ENCODE results near the gene INKA2.
A peak's percentile ranks its signal among the peaks of the same experiment; 100 is the strongest.
"Not testable (repeated sequence)": the region's sequence is repeated elsewhere in the genome, so short reads cannot be mapped to it uniquely, and the experiment has no call there.

INKA2 gene

GRCh38 chr1:111749628-111750027 lies 10.4 kb upstream of the INKA2 start:
- no peak for DNase-seq

GRCh38 chr1:111747947-111748346 lies 8.8 kb upstream of the INKA2 start:
- DNase-seq = no peak

GRCh38 chr1:111747282-111747734 lies 8.1 kb upstream of the INKA2 start:
- DNase-seq = peak; percentile 45 to 87

- DNase-seq = no peak
These were observed 7.4 kb upstream of the INKA2 start for GRCh38 chr1:111746614-111746999.

- DNase-seq = no peak
These were observed 6.7 kb upstream of the INKA2 start for GRCh38 chr1:111745675-111746613.

- no peak for DNase-seq
These were observed 4.5 kb upstream of the INKA2 start for GRCh38 chr1:111743679-111744101.

- DNase-seq = no peak
These were observed 3.8 kb upstream of the INKA2 start for GRCh38 chr1:111742938-111743549.

GRCh38 chr1:111742292-111742691 lies 3.1 kb upstream of the INKA2 start:
- DNase-seq = not testable (repeated sequence)

GRCh38 chr1:111739925-111740765 lies 950 bp upstream of the INKA2 start:
- DNase-seq = peak; percentile 74 to 90

GRCh38 chr1:111738436-111739193 lies 580 bp downstream of the INKA2 start:
- DNase-seq = peak; percentile 72 to 91

GRCh38 chr1:111738133-111738435 lies 1.1 kb downstream of the INKA2 start:
- DNase-seq = peak; percentile 72 to 90

- DNase-seq = peak in 1 of 2 experiments; percentile 64
These were observed 1.7 kb downstream of the INKA2 start for GRCh38 chr1:111737216-111738132.

- no peak for DNase-seq
These were observed 2.5 kb downstream of the INKA2 start for GRCh38 chr1:111736548-111737215.

- peak; percentile 28 to 68 for DNase-seq
These were observed 3.2 kb downstream of the INKA2 start for GRCh38 chr1:111735858-111736544.

GRCh38 chr1:111735321-111735720 lies 3.9 kb downstream of the INKA2 start:
- no peak for DNase-seq

GRCh38 chr1:111734856-111735255 lies 4.3 kb downstream of the INKA2 start:
- DNase-seq = no peak

GRCh38 chr1:111734426-111734825 lies 4.8 kb downstream of the INKA2 start:
- DNase-seq = no peak

GRCh38 chr1:111733992-111734341 lies 5.2 kb downstream of the INKA2 start:
- no peak for DNase-seq

GRCh38 chr1:111733183-111733991 lies 5.8 kb downstream of the INKA2 start:
- no peak for DNase-seq

All from NCI-H526 (cell line).